ENCODE data around the gene KLHL29. TPM values are rescaled to one million over a fixed set of nuclear protein-coding genes. Genes with fewer than 3 reads are reported as not detected.

The KLHL29 gene
- total and polyA plus RNA-seq, 10 of the 15 experiments (the other 5 are each of a cell fraction or from before 2014, with no cell fraction given) = 1.4 to 19.5 (median 6.1) TPM

DNA sequence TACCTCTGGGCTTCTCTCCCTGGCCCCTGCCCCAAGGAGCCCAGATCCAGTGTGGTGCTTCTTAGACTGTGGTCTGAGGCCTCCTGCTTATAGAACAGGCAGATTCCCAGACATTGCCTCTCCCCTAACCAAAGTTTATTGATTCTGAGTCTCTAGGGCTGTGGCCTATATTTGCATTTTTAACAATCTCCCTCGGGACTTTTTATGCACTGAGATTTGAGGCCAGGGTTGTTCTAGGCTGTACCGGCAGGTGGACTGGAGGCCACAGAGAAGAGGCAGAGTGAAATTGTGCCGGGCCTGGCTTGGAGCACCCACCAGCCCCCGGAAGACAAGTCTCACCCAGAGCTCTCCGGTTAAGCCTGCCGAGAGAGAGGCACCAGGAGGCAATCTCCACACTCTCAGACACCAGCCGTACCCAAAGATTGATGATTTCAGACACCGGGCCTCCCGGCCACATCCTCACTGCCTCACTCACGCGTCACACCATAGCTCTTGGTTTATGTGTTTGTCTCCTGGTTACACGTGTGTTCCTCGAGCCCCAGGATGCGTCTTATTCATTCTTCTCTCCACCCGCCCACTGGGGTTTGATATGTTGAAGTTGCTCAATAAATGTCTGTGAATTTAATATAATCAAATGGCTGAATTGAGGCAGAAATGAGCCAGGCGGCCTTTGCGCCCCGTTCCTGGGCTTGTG is 203.7 kb downstream of the KLHL29 start:
- no peak overlapping the region for H3K9ac ChIP-seq (ENCODE audit: control insufficient read depth, insufficient read depth, low read length)
- in situ Hi-C loops (cut with MboI) = no loop called here
- RAD21 ChIA-PET (ENCODE audit: unreplicated experiment) = no interaction called here
- H3K4me3 ChIP-seq = no peak overlapping the region
- POLR2A ChIA-PET = no interaction called here
- no peak for DNase-seq (ENCODE audit: low read depth, low spot score)
- TF ChIP-seq FOXK2 (IDR thresholded peaks at IDR 0.05) (no peak), JUNB (IDR thresholded peaks at IDR 0.05) (no peak), ZNF217 (IDR thresholded peaks at IDR 0.05) (no peak), KAT2A (conservative IDR thresholded peaks at IDR 0.05; ENCODE audit: control insufficient read depth, low read depth, low read length) (no peak), NBN (IDR thresholded peaks at IDR 0.05) (no peak), TAF1 (IDR thresholded peaks at IDR 0.05; ENCODE audit: borderline replicate concordance, low read depth, low read length) (no peak), ETV6 (conservative IDR thresholded peaks at IDR 0.05 in 1 of 2, IDR thresholded peaks at IDR 0.05 in 1 of 2; ENCODE audit: borderline replicate concordance in 1 of 2, low read depth in 1 of 2) (no peak), NR2F1 (conservative IDR thresholded peaks at IDR 0.05) (no peak), IKZF1 (conservative IDR thresholded peaks at IDR 0.05) (no peak)
- BruUV-seq (replicated peaks) = no TSS peak
- FAIRE-seq = no peak
- SMC1A ChIA-PET (ENCODE audit: uncharacterized antibody, unreplicated experiment) = interaction anchor here (1.1 kb wide), 1 partner anchor 11 kb away, joined by 3 read pairs; no protein-coding TSS in a partner anchor
- H3K4me2 ChIP-seq (ENCODE audit: control insufficient read depth, insufficient read depth) = no peak overlapping the region
- no peaks in the 10 kb centered on the region for H3K27me3 ChIP-seq (replicated peaks in 1 of 2; ENCODE audit: control insufficient read depth in 2 of 2, insufficient read depth in 2 of 2, low read length in 1 of 2)
- peak; percentile 32 for ATAC-seq
- no peak overlapping the region for H2AFZ ChIP-seq (ENCODE audit: control insufficient read depth, low read depth, low read length)
- H4K20me1 ChIP-seq (ENCODE audit: control insufficient read depth, insufficient read depth) = no peaks in the 10 kb centered on the region
- WGBS (ENCODE audit: insufficient coverage, insufficient replicate concordance, low lambda C conversion rate, missing lambda C conversion rate) = 61% methylated on average over 17 of the region's 18 CpGs
- no peaks in the 10 kb centered on the region for H3K4me1 ChIP-seq (ENCODE audit: control insufficient read depth, insufficient read depth, low read length)
- H3K79me2 ChIP-seq (ENCODE audit: control insufficient read depth, insufficient read depth, low read length) = no peaks in the 10 kb centered on the region
- intact Hi-C loops (cut with micrococcal nuclease; ENCODE audit: unreplicated experiment) = no loop called here
- H3K27ac ChIP-seq (ENCODE audit: control insufficient read depth, insufficient read depth) = no peak overlapping the region
- no peaks in the 10 kb centered on the region for H3K9me3 ChIP-seq (replicated peaks; ENCODE audit: control insufficient read depth, insufficient read depth, low read length)
- CTCF ChIA-PET = interaction anchor here (0.6 kb wide), 1 partner anchor 24 kb away, joined by 3 read pairs; no protein-coding TSS in a partner anchor
- no peaks in the 10 kb centered on the region; a peak in 1 of 4 replicates for H3K36me3 ChIP-seq (ENCODE audit: control insufficient read depth in 2 of 2, insufficient read depth in 2 of 2, low read length in 1 of 2)
